ENCODE data around the gene RSPH6A.

DNA sequence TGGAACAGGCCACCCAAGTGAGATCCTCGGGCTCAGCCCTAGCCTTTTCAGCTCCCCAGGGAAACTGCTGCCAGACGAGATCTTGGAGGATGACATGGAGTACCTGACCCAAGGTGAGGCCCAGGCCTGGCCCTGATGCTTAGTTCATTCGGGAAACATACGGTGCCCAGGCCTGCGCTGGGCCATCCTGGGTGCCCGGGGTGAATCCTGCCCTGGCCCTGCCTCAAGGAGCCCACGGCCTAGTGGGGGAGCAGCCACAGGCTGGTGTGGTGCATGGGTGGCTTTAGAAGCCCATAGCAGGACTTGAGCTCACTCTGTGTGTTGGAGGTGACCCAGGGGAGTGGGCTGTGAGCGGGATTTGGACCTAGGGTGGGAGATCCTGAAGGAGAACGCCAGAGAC lies 56.2 kb downstream of the RSPH6A start:
- TF ChIP-seq, protein P1, sequence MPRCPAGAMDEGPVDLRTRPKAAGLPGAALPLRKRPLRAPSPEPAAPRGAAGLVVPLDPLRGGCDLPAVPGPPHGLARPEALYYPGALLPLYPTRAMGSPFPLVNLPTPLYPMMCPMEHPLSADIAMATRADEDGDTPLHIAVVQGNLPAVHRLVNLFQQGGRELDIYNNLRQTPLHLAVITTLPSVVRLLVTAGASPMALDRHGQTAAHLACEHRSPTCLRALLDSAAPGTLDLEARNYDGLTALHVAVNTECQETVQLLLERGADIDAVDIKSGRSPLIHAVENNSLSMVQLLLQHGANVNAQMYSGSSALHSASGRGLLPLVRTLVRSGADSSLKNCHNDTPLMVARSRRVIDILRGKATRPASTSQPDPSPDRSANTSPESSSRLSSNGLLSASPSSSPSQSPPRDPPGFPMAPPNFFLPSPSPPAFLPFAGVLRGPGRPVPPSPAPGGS (IDR thresholded peaks at IDR 0.05; ENCODE audit: borderline replicate concordance, insufficient read depth, low read depth, low read length, poor library complexity, severe bottlenecking), result no peak
- no peak for TF ChIP-seq EZH2 (IDR thresholded peaks at IDR 0.05; ENCODE audit: borderline replicate concordance, control insufficient read depth, low read depth, low read length)
- no peak for TF ChIP-seq SRF (IDR thresholded peaks at IDR 0.05; ENCODE audit: low read depth in 2 of 2, low read length in 2 of 2)
- TF ChIP-seq, protein P2, sequence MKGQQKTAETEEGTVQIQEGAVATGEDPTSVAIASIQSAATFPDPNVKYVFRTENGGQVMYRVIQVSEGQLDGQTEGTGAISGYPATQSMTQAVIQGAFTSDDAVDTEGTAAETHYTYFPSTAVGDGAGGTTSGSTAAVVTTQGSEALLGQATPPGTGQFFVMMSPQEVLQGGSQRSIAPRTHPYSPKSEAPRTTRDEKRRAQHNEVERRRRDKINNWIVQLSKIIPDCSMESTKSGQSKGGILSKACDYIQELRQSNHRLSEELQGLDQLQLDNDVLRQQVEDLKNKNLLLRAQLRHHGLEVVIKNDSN (IDR thresholded peaks at IDR 0.05; ENCODE audit: borderline replicate concordance, extremely low read length, insufficient read depth, low read depth, low read length), result no peak
- TF ChIP-seq ZNF217 (IDR thresholded peaks at IDR 0.05), result no peak
- no peak for TF ChIP-seq RFX5 (IDR thresholded peaks at IDR 0.05; ENCODE audit: low read depth, low read length)
- TF ChIP-seq, protein P3, sequence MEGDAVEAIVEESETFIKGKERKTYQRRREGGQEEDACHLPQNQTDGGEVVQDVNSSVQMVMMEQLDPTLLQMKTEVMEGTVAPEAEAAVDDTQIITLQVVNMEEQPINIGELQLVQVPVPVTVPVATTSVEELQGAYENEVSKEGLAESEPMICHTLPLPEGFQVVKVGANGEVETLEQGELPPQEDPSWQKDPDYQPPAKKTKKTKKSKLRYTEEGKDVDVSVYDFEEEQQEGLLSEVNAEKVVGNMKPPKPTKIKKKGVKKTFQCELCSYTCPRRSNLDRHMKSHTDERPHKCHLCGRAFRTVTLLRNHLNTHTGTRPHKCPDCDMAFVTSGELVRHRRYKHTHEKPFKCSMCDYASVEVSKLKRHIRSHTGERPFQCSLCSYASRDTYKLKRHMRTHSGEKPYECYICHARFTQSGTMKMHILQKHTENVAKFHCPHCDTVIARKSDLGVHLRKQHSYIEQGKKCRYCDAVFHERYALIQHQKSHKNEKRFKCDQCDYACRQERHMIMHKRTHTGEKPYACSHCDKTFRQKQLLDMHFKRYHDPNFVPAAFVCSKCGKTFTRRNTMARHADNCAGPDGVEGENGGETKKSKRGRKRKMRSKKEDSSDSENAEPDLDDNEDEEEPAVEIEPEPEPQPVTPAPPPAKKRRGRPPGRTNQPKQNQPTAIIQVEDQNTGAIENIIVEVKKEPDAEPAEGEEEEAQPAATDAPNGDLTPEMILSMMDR (IDR thresholded peaks at IDR 0.05 in 2 of 3, conservative IDR thresholded peaks at IDR 0.05 in 1 of 3; ENCODE audit: control insufficient read depth in 2 of 3, extremely low read depth in 1 of 3, insufficient read depth in 1 of 3, low read depth in 3 of 3, low read length in 3 of 3), result no peak
- TF ChIP-seq POLR2AphosphoS5 (IDR thresholded peaks at IDR 0.05; ENCODE audit: low read length), result no peak
- TF ChIP-seq EGR1 (IDR thresholded peaks at IDR 0.05; ENCODE audit: borderline replicate concordance in 1 of 2, low read depth in 2 of 2, low read length in 2 of 2), result no peak
- TF ChIP-seq MYC (IDR thresholded peaks at IDR 0.05; ENCODE audit: insufficient read depth, insufficient read length, insufficient replicate concordance, low read length, severe bottlenecking), result no peak
- TF ChIP-seq SIN3A (IDR thresholded peaks at IDR 0.05; ENCODE audit: low read depth, low read length), result no peak
- no peak for TF ChIP-seq NFYB (IDR thresholded peaks at IDR 0.05; ENCODE audit: insufficient read depth, low read depth, low read length)
